Mesendoderm (in vitro differentiated cells): ENCODE data around the gene S100A12.

Source experiments
- DNase-seq: peaks from one replicate; pipeline ENCODE4 v3.0.0; 2013
- H2AK5ac ChIP-seq: 2 replicates; pipeline ENCODE4 v1.6.1; 2013; ENCODE audit warnings: low read length, inconsistent platforms
- H2BK120ac ChIP-seq: 2 replicates; pipeline ENCODE4 v1.6.1; 2013; ENCODE audit warnings: low read depth, mild to moderate bottlenecking, low read length, moderate library complexity, mixed read lengths
- H2BK15ac ChIP-seq: replicated peaks from 2 replicates; pipeline ENCODE4 v1.6.1; 2013; ENCODE audit warnings: low read depth, mild to moderate bottlenecking, moderate library complexity
- H2BK5ac ChIP-seq: 2 replicates; pipeline ENCODE4 v1.6.1; 2013; ENCODE audit warnings: low read length, inconsistent platforms
- H3K18ac ChIP-seq: 2 replicates; pipeline ENCODE4 v1.6.1; 2013; ENCODE audit warnings: mild to moderate bottlenecking, low read length, mixed read lengths
- H3K23ac ChIP-seq: one replicate; pipeline ENCODE4 v1.6.1; 2013; ENCODE audit warnings: low read length
- H3K27ac ChIP-seq: 2 replicates; pipeline ENCODE4 v1.5.1; 2013; ENCODE audit warnings: low read depth, mild to moderate bottlenecking, inconsistent platforms, low read length, moderate library complexity
- H3K27me3 ChIP-seq: 2 replicates; pipeline ENCODE4 v1.6.1; 2013; ENCODE audit warnings: low read length, control low read depth, mild to moderate bottlenecking, inconsistent platforms; ENCODE audit not compliant: insufficient read depth, poor library complexity
- H3K36me3 ChIP-seq: 2 replicates; pipeline ENCODE4 v1.6.1; 2013; ENCODE audit warnings: low read length, inconsistent platforms; ENCODE audit not compliant: control insufficient read depth, insufficient read depth
- H3K4ac ChIP-seq: one replicate; pipeline ENCODE4 v1.6.1; 2013; ENCODE audit warnings: low read depth, mild to moderate bottlenecking, low read length, moderate library complexity
- H3K4me1 ChIP-seq: 2 replicates; pipeline ENCODE4 v1.6.1; 2013; ENCODE audit warnings: low read depth, low read length, inconsistent platforms; ENCODE audit not compliant: control insufficient read depth
- H3K4me2 ChIP-seq: 2 replicates; pipeline ENCODE4 v1.6.1; 2013; ENCODE audit warnings: low read length
- H3K4me3 ChIP-seq: 2 replicates; pipeline ENCODE4 v1.5.1; 2013; ENCODE audit warnings: mild to moderate bottlenecking, low read length
- H3K56ac ChIP-seq: one replicate; pipeline ENCODE4 v1.6.1; 2013; ENCODE audit warnings: low read length
- H3K79me1 ChIP-seq: 2 replicates; pipeline ENCODE4 v1.6.1; 2013; ENCODE audit warnings: low read length, inconsistent platforms
- H3K79me2 ChIP-seq: 2 replicates; pipeline ENCODE4 v1.6.1; 2013; ENCODE audit warnings: mild to moderate bottlenecking, low read length; ENCODE audit not compliant: control insufficient read depth, insufficient read depth
- H3K9ac ChIP-seq: 2 replicates; pipeline ENCODE4 v1.6.1; 2013; ENCODE audit warnings: low read length, inconsistent platforms
- H4K5ac ChIP-seq: one replicate; pipeline ENCODE4 v1.6.1; 2013; ENCODE audit warnings: low read length
- H4K8ac ChIP-seq: one replicate; pipeline ENCODE4 v1.6.1; 2013; ENCODE audit warnings: low read depth, mild to moderate bottlenecking, control low read depth, low read length, moderate library complexity
- whole genome bisulfite sequencing: extraction: QIAGEN DNeasy Blood & Tissue Kit; methylation state at CpG from one replicate; pipeline ENCODE4 v1.1.7; 2013; ENCODE audit warnings: low lambda C conversion rate, missing lambda C conversion rate; ENCODE audit not compliant: insufficient coverage; ENCODE audit errors: extremely low coverage; 5-methylcytosine and 5-hydroxymethylcytosine counted together

S100A12 gene

GRCh38 chr1:153395136-153395685 lies 19.8 kb upstream of the S100A12 start:
- Histone ChIP-seq H2BK15ac (no peak overlapping the region), H2BK5ac (no peak overlapping the region), H3K4me3 (no peak overlapping the region), H3K4me1 (no peaks in the 10 kb centered on the region), H3K23ac (no peak overlapping the region), H4K8ac (no peak overlapping the region), H3K18ac (no peak overlapping the region), H3K79me2 (no peaks in the 10 kb centered on the region), H3K56ac (no peak overlapping the region), H3K27me3 (no peaks in the 10 kb centered on the region), H3K36me3 (no peaks in the 10 kb centered on the region), H2BK120ac (no peak overlapping the region), H3K4me2 (no peak overlapping the region), H3K27ac (no peak overlapping the region), H3K9ac (no peak overlapping the region), H3K79me1 (no peaks in the 10 kb centered on the region), H2AK5ac (no peak overlapping the region), H4K5ac (no peak overlapping the region), H3K4ac (no peak overlapping the region)
- no peak for DNase-seq
- WGBS: no CpG with 5 or more reads among the region's 7 CpGs

GRCh38 chr1:153394391-153394790 lies 19.0 kb upstream of the S100A12 start:
- Histone ChIP-seq H3K79me1 (no peaks in the 10 kb centered on the region), H3K79me2 (no peaks in the 10 kb centered on the region), H4K8ac (no peak overlapping the region), H2BK5ac (no peak overlapping the region), H3K4me1 (no peaks in the 10 kb centered on the region), H2BK15ac (no peak overlapping the region), H3K27ac (no peak overlapping the region), H2AK5ac (no peak overlapping the region), H3K18ac (no peak overlapping the region), H3K4me3 (no peak overlapping the region), H3K27me3 (no peaks in the 10 kb centered on the region), H3K36me3 (no peaks in the 10 kb centered on the region), H2BK120ac (no peak overlapping the region), H4K5ac (no peak overlapping the region), H3K9ac (no peak overlapping the region), H3K23ac (no peak overlapping the region), H3K4me2 (no peak overlapping the region), H3K56ac (no peak overlapping the region), H3K4ac (no peak overlapping the region)
- WGBS: no CpG with 5 or more reads among the region's 5 CpGs
- DNase-seq: no peak

DNA sequence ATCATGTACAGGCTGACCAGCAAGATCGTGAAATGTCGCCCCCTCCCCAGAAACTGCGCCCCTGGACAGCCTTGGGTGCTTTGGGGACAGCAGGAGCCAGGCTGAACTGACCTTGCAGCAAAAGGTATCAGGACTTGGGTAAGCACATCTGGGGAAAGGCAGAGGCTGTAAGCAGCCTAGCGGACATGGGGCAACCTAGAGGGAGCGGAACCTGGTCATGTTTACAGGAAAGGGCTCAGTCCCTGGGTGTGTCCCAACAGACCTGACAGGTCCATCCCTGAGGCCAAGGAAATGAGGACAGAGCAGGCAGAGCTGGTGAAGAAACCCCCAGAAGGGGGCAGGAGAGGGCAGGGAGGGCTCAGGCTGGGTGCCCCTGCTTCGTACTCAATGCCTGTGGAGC lies 18.5 kb upstream of the S100A12 start:
- Histone ChIP-seq H2BK15ac (no peak overlapping the region), H3K4me1 (no peaks in the 10 kb centered on the region)
- peak; percentile 50 for DNase-seq

DNA sequence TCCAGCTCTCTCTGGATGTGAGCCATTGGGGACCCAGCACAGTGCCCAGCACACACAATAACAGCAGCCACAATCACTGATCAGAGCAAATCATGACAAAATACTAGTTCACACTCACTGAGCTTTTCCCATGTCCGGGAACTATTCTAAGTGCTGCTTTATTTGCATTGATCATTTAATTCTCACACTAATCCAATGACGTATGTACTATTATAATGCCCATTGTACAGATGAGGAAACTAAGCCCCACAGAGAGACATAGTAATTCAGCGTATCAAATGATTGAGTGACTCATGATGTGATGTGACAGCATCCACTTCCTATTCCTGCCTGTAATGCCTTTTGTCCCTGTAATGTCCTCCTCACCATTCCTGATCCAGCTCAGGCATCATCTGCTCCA lies 17.4 kb upstream of the S100A12 start:
- WGBS: no CpG with 5 or more reads among the region's 3 CpGs
- Histone ChIP-seq H3K4me1 (no peaks in the 10 kb centered on the region), H3K36me3 (no peaks in the 10 kb centered on the region), H3K18ac (no peak overlapping the region), H2AK5ac (no peak overlapping the region), H2BK120ac (no peak overlapping the region), H3K4me2 (no peak overlapping the region), H3K4ac (no peak overlapping the region), H4K5ac (no peak overlapping the region), H3K9ac (no peak overlapping the region), H3K56ac (no peak overlapping the region), H3K27ac (no peak overlapping the region), H3K79me1 (no peaks in the 10 kb centered on the region), H3K79me2 (no peaks in the 10 kb centered on the region), H2BK15ac (no peak overlapping the region), H4K8ac (no peak overlapping the region), H3K4me3 (no peak overlapping the region), H3K23ac (no peak overlapping the region), H2BK5ac (no peak overlapping the region), H3K27me3 (no peaks in the 10 kb centered on the region)
- no peak for DNase-seq

More for the DNA sequence above, 18.5 kb upstream of the S100A12 start:
- H3K23ac ChIP-seq: no peak overlapping the region
- no peaks in the 10 kb centered on the region for H3K79me1 ChIP-seq
- H3K27ac ChIP-seq: no peak overlapping the region
- H4K5ac ChIP-seq: no peak overlapping the region
- H3K18ac ChIP-seq: no peak overlapping the region
- no peaks in the 10 kb centered on the region for H3K36me3 ChIP-seq
- no peak overlapping the region for H2BK120ac ChIP-seq
- H4K8ac ChIP-seq: no peak overlapping the region
- H3K4me3 ChIP-seq: no peak overlapping the region
- H3K79me2 ChIP-seq: no peaks in the 10 kb centered on the region
- H3K4me2 ChIP-seq: no peak overlapping the region
- no peaks in the 10 kb centered on the region for H3K27me3 ChIP-seq
- H3K9ac ChIP-seq: no peak overlapping the region
- no peak overlapping the region for H3K4ac ChIP-seq
- H3K56ac ChIP-seq: no peak overlapping the region
- no CpG with 5 or more reads among the region's 6 CpGs for WGBS
- no peak overlapping the region for H2AK5ac ChIP-seq
- no peak overlapping the region for H2BK5ac ChIP-seq

DNA sequence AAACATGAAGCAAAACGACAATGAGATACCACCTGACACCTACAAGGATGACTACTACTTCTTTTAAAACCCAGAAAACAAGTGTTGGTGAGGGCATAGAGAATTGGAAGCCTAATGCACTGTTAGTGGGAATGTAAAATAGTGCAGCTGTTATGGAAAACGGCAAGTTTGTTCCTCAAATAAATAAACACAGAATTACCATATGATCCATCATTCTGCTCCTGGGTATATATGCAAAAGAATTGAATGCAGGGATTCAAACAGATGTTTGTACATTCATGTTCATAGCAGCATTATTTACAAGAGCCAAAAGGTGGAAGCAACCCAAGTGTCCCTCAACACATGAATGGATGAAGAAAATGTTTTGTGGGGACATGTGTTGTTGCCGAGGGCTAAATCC lies 16.8 kb upstream of the S100A12 start:
- Histone ChIP-seq H4K8ac (no peak overlapping the region), H3K79me2 (no peaks in the 10 kb centered on the region), H3K4me1 (no peaks in the 10 kb centered on the region), H3K4me3 (no peak overlapping the region), H3K4ac (no peak overlapping the region), H2BK120ac (no peak overlapping the region), H3K36me3 (no peaks in the 10 kb centered on the region), H2BK15ac (no peak overlapping the region), H2BK5ac (no peak overlapping the region), H2AK5ac (no peak overlapping the region), H3K4me2 (no peak overlapping the region), H4K5ac (no peak overlapping the region), H3K23ac (no peak overlapping the region), H3K18ac (no peak overlapping the region), H3K27me3 (no peaks in the 10 kb centered on the region), H3K27ac (no peak overlapping the region), H3K56ac (no peak overlapping the region), H3K79me1 (no peaks in the 10 kb centered on the region), H3K9ac (no peak overlapping the region)
- DNase-seq: no peak
- WGBS: no CpG with 5 or more reads among the region's 3 CpGs
